ENCODE data around the gene FHIT.

The FHIT gene

DNA sequence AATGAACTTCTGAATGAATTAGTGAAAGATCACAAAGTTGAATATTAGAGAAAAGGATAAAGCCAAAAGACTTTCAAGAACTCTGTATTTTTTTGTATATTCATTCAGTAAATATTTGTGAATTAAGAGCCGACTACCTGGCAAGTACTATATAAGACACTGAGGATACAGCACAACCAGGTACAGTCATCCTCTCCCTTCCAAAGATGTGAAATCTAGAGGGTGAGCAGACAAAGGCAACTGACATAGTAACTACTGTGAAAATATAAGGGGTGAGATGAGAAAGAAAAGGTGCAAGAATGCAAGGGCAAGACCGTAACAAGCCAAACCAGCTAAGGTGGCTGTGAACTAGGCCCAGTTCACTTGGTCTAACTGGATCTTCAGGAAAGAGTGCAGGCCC lies 1226.9 kb downstream of the FHIT start:
- TF ChIP-seq, protein P1, sequence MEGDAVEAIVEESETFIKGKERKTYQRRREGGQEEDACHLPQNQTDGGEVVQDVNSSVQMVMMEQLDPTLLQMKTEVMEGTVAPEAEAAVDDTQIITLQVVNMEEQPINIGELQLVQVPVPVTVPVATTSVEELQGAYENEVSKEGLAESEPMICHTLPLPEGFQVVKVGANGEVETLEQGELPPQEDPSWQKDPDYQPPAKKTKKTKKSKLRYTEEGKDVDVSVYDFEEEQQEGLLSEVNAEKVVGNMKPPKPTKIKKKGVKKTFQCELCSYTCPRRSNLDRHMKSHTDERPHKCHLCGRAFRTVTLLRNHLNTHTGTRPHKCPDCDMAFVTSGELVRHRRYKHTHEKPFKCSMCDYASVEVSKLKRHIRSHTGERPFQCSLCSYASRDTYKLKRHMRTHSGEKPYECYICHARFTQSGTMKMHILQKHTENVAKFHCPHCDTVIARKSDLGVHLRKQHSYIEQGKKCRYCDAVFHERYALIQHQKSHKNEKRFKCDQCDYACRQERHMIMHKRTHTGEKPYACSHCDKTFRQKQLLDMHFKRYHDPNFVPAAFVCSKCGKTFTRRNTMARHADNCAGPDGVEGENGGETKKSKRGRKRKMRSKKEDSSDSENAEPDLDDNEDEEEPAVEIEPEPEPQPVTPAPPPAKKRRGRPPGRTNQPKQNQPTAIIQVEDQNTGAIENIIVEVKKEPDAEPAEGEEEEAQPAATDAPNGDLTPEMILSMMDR (IDR thresholded peaks at IDR 0.05; ENCODE audit: control insufficient read depth, insufficient read depth, low read depth, low read length, missing control alignments), result no peak
- no peak for DNase-seq (ENCODE audit: low read depth)
- no peak overlapping the region for H3K4me3 ChIP-seq (ENCODE audit: control insufficient read depth, low read depth, low read length)

DNA sequence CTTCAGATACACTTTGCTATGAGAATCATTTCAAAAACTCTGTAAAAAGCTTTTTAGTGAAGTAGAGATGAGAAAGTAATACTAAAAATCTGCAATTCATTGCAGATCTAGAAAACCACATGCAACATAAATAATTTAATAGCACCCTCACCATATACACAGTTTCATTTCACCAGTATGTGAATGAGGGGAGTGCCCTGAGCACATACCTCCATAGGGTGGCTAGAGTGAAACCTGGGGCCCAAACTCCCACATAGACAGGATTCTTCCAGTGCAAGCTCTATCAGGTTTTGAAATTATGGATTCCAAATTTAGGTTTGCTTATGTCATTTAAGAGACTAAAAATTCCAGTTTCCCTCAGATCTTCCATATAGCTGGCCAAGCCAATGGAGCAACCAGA lies 1228.1 kb downstream of the FHIT start:
- DNase-seq (ENCODE audit: low read depth), result no peak
- TF ChIP-seq, protein P1 (IDR thresholded peaks at IDR 0.05; ENCODE audit: control insufficient read depth, insufficient read depth, low read depth, low read length, missing control alignments), result no peak
- H3K4me3 ChIP-seq (ENCODE audit: control insufficient read depth, low read depth, low read length), result no peak overlapping the region

GRCh38 chr3:60017631-60018030 lies 1233.6 kb downstream of the FHIT start:
- TF ChIP-seq, protein P1 (IDR thresholded peaks at IDR 0.05; ENCODE audit: control insufficient read depth, insufficient read depth, low read depth, low read length, missing control alignments), result no peak
- H3K4me3 ChIP-seq (ENCODE audit: control insufficient read depth, low read depth, low read length), result no peak overlapping the region
- DNase-seq (ENCODE audit: low read depth), result no peak

GRCh38 chr3:60015032-60015705 lies 1236.1 kb downstream of the FHIT start:
- TF ChIP-seq, protein P1 (IDR thresholded peaks at IDR 0.05; ENCODE audit: control insufficient read depth, insufficient read depth, low read depth, low read length, missing control alignments), result no peak
- DNase-seq (ENCODE audit: low read depth), result no peak

DNA sequence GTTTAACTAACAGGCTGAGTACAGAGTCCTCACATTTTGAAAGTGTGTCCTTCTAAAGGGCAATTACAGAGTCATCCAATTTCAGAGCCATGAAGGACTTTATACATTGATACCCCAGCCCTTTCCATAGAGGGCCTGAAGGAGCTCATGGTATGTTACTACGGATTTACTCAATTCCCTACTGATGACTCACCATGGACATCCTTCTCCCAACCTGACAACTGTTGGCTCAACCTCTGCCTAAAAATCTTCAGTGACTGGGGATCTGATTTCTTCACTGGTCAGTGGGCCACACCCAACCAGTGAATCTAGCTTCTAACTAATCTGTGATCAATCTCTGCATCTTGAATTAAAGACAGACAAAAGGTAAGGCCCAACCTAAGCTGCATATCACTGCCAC lies 1238.0 kb downstream of the FHIT start:
- TF ChIP-seq, protein P1 (IDR thresholded peaks at IDR 0.05; ENCODE audit: control insufficient read depth, insufficient read depth, low read depth, low read length, missing control alignments), result no peak
- DNase-seq (ENCODE audit: low read depth), result no peak
- no peak overlapping the region for H3K4me3 ChIP-seq (ENCODE audit: control insufficient read depth, low read depth, low read length)

More at GRCh38 chr3:60015032-60015705, 1236.1 kb downstream of the FHIT start:
- H3K4me3 ChIP-seq (ENCODE audit: control insufficient read depth, low read depth, low read length), result no peak overlapping the region

GRCh38 chr3:60011218-60011617 lies 1240.0 kb downstream of the FHIT start:
- TF ChIP-seq, protein P1 (IDR thresholded peaks at IDR 0.05; ENCODE audit: control insufficient read depth, insufficient read depth, low read depth, low read length, missing control alignments), result no peak
- no peak for DNase-seq (ENCODE audit: low read depth)
- H3K4me3 ChIP-seq (ENCODE audit: control insufficient read depth, low read depth, low read length), result no peak overlapping the region

Measured in AG09309 (cell line).